ENCODE results near the gene ARHGAP36. TPM values are rescaled to one million over a fixed set of nuclear protein-coding genes. Genes with fewer than 3 reads are reported as not detected.

Gene ARHGAP36
- total RNA-seq, 3 donors from 2014 or later: not detected

- Mint-ChIP-seq H3K36me3 (ENCODE audit: insufficient read depth) (no peaks in the 10 kb centered on the region), H3K4me3 (no peak overlapping the region), H3K27me3 (ENCODE audit: low read depth) (peaks cover 3% of the 10 kb centered on the region), H3K4me1 (ENCODE audit: low read depth) (no peaks in the 10 kb centered on the region), H3K9me3 (no peaks in the 10 kb centered on the region)
- ATAC-seq: no peak
- DNase-seq: no peak
These were observed 80.9 kb downstream of the ARHGAP36 start for GRCh38 chrX:131139072-131139471.

Other genes starting within 250 kb of the ARHGAP36 start
- gene ENOX2, start 155.1 kb upstream of the ARHGAP36 start, total RNA-seq: 10 to 100 TPM; 10.9 to 14.9 (median 13.0) TPM
- not detected for gene IGSF1, start 231.0 kb downstream of the ARHGAP36 start, total RNA-seq